Psoas muscle (tissue), 8 donors: Measurements from ENCODE around the gene KHDRBS1. TPM values are rescaled to one million over a fixed set of nuclear protein-coding genes. Genes with fewer than 3 reads are reported as not detected.
"Not testable (repeated sequence)": the region's sequence is repeated elsewhere in the genome, so short reads cannot be mapped to it uniquely, and the experiment has no call there.

Experiments
- ATAC-seq, 4 donors: fragments of 200-7000 bp; cut with Tn5 transposase; one replicate each; pipeline ENCODE4 v1.9.1; 2020; ENCODE audit warnings: moderate library complexity in 3 of 4, mild to moderate bottlenecking in 2 of 4
- DNase-seq, 2 donors: peaks; one replicate each; pipeline ENCODE4 v3.0.0-alpha.2; 2020
- H3K27ac ChIP-seq: fragments of 200-600 bp; one replicate; pipeline ENCODE4 v1.8.0; 2022
- H3K27me3 ChIP-seq, 3 donors: fragments of 200-600 bp in 1 of 3; one replicate each; pipeline versions ENCODE4 v1.6.1 to v1.8.0; 2013 to 2022; ENCODE audit warnings: low read length in 2 of 3, mild to moderate bottlenecking in 2 of 3, moderate library complexity in 1 of 3; ENCODE audit not compliant: insufficient read depth in 3 of 3
- H3K36me3 ChIP-seq, 2 donors: fragments of 200-600 bp in 1 of 2; one replicate each; pipeline versions ENCODE4 v1.6.1 to v1.8.0; 2013 to 2022; ENCODE audit warnings: low read depth in 1 of 2, mild to moderate bottlenecking in 1 of 2, moderate library complexity in 1 of 2; ENCODE audit not compliant: insufficient read depth in 1 of 2
- H3K4me1 ChIP-seq: fragments of 200-600 bp; one replicate; pipeline ENCODE4 v1.8.0; 2022
- H3K4me3 ChIP-seq: fragments of 200-600 bp; one replicate; pipeline ENCODE4 v1.8.0; 2022; ENCODE audit warnings: mild to moderate bottlenecking
- H3K9me3 ChIP-seq: fragments of 200-600 bp; one replicate; pipeline ENCODE4 v1.8.0; 2022
- WGBS, 3 donors: extraction: QIAGEN DNeasy Blood & Tissue Kit; methylation state at CpG; one replicate each; pipeline versions ENCODE4 v1.1.6 to v1.1.7; 2013; 5-methylcytosine and 5-hydroxymethylcytosine counted together
- intact Hi-C, 2 donors: fragments of 100-400 bp; cut with DNase I; formaldehyde crosslinking; loops; one replicate each; pipeline versions ENCODE4 v1.11.0 to v1.14.2; 2022
- polyA plus RNA-seq, 3 donors: library from polyadenylated mRNA; stranded (reverse); fragments of 200-250 nt; gene quantifications; one replicate each; pipeline ENCODE4 v1.2.3, GENCODE V29; 2013
- total RNA-seq, 4 donors: library from RNA; stranded (reverse); fragmentation: NEBNext Ultra II Directional in 2 of 4; extraction: Animal tissue kit (Norgen Biotek cat#: 25700) in 2 of 4; gene quantifications; one replicate each; pipeline versions ENCODE4 v1.2.1 to v1.2.4, GENCODE V29; 2021 to 2023
- TF ChIP-seq, protein P1 (sequence below): fragments of 200-600 bp; IDR thresholded peaks from one replicate; pipeline ENCODE4 v1.8.0; 2022; ENCODE audit warnings: antibody characterized with exemption
- donor health status: healthy with polysubstance abuse.
- donor health status: DM: no; HTN: no; CAD: no; lungs with moderate emphysema.
- donor health status: Bipolar disorder and iron deficiency.
- donor health status: healthy.
- donor health status: DM: yes; HTN: yes; CAD: no.
- donor health status: DM: no; HTN: no; CAD: no.
- donor health status: DM: no; HTN: no; CAD: no.
- donor health status: DM: yes; HTN: yes; CAD: no.

The KHDRBS1 gene
- total and polyA plus RNA-seq, 7 donors: 30.6 to 64.5 (median 46.5) TPM

DNA sequence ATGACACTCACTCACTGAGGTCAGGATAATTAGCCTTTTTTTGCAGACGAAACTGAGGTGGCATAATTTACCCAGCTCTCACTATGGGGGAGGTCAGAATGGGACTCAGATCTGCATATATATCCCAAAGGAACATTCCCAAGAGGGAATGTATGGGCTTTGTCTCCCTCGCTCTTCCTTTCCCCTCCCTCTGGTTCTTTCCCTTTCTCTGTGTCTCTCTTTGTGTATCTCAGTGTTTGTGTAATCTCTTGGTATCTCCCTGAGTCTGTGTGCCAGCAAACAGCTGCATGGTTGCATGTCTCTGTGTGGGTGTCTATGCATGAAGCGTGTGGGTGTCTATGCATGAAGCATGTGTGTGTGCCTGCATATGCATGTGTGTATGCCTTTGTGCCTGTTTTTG is 63.8 kb downstream of the KHDRBS1 start:
- H3K27me3 ChIP-seq: no peaks in the 10 kb centered on the region
- DNase-seq: no peak
- no peak overlapping the region for H3K27ac ChIP-seq
- H3K36me3 ChIP-seq: peaks cover 0 to 77% of the 10 kb centered on the region in 2 donors
- WGBS, 3 donors: 82 to 91% (median 87%) methylated on average over 3 of the region's 3 CpGs
- no peak overlapping the region for H3K4me3 ChIP-seq
- TF ChIP-seq, protein P1, sequence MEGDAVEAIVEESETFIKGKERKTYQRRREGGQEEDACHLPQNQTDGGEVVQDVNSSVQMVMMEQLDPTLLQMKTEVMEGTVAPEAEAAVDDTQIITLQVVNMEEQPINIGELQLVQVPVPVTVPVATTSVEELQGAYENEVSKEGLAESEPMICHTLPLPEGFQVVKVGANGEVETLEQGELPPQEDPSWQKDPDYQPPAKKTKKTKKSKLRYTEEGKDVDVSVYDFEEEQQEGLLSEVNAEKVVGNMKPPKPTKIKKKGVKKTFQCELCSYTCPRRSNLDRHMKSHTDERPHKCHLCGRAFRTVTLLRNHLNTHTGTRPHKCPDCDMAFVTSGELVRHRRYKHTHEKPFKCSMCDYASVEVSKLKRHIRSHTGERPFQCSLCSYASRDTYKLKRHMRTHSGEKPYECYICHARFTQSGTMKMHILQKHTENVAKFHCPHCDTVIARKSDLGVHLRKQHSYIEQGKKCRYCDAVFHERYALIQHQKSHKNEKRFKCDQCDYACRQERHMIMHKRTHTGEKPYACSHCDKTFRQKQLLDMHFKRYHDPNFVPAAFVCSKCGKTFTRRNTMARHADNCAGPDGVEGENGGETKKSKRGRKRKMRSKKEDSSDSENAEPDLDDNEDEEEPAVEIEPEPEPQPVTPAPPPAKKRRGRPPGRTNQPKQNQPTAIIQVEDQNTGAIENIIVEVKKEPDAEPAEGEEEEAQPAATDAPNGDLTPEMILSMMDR: no peak
- no peak for ATAC-seq
- intact Hi-C loops: no loop called here
- no peaks in the 10 kb centered on the region for H3K9me3 ChIP-seq
- peaks cover 6% of the 10 kb centered on the region for H3K4me1 ChIP-seq

DNA sequence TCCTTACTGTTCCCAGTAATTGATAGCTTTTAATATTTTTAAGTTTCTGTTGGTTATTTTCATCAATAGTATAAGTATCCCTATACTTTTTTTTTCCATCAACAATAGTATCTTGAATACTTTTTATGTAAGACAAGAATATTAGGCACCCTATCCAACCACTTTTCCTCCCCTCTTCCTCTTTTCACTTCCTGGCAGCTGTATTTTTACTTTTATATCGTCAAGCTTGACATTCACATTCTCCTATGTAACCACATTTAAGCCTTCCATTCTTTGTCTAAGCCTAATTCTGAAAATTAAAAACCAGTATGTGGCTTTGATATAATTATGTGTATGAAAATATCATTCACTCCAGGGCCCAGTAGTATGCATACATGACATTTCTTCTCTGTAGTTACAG is 68.4 kb downstream of the KHDRBS1 start:
- Histone ChIP-seq H3K4me3 (no peak overlapping the region), H3K4me1 (no peaks in the 10 kb centered on the region), H3K27me3 (no peaks in the 10 kb centered on the region), H3K9me3 (no peaks in the 10 kb centered on the region), H3K27ac (no peak overlapping the region), H3K36me3 (peaks cover 0 to 87% of the 10 kb centered on the region in 2 donors)
- TF ChIP-seq, protein P1: no peak
- DNase-seq (no peak), ATAC-seq (no peak)
- intact Hi-C loops: no loop called here
- 57 to 76% (median 72%) methylated on average over 1 of the region's 1 CpG for WGBS, 3 donors

DNA sequence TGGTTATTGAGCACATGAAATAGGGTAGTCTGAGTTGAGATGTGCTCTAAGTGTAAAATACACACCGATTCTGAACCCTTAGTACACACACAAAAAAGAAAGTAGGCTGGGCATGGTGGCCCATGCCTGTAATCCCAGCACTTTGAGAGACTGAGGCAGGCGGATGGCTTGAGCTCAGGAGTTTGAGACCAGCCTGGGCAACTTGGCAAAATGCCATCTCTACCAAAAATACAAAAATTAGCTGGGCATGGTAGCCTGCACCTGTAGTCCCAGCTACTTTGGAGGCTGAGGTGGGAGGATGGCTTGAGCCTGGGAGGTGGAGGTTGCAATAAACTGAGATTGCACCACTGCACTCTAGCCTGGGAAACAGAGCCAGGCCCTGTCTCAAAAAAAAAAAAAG is 72.7 kb downstream of the KHDRBS1 start:
- H3K4me3 ChIP-seq, ATAC-seq, H3K9me3 ChIP-seq, H3K27ac ChIP-seq, intact Hi-C loops, DNase-seq, H3K4me1 ChIP-seq, H3K27me3 ChIP-seq: not testable (repeated sequence)
- WGBS, 3 donors: 95 to 99% (median 96%) methylated on average over 2 of the region's 2 CpGs
- H3K36me3 ChIP-seq: peaks cover 0 to 58% of the 10 kb centered on the region in 2 donors

DNA sequence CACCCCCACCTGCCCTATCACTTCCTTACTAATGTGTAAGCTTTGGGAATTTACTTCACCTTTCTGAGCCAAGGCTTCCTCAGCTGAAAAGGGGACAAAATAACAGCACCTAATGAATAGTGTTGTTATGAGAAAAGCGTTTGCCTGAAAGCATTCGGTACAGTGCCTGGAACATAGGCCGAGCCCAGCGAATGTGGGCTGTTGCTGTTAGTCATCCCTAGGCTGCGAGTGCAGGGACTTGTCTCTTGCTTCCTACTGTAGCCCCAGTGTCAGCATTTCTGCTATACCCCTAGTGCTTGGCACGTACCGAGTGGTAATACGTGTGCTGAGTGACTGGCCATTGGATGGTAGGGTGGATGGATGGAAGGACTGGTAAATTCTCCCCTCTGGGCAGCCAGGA is 77.5 kb downstream of the KHDRBS1 start:
- DNase-seq (no peak), ATAC-seq (no peak)
- Histone ChIP-seq H3K4me1 (no peaks in the 10 kb centered on the region), H3K27me3 (no peaks in the 10 kb centered on the region), H3K9me3 (no peaks in the 10 kb centered on the region), H3K4me3 (no peak overlapping the region), H3K36me3 (peaks cover 0 to 68% of the 10 kb centered on the region in 2 donors), H3K27ac (no peak overlapping the region)
- TF ChIP-seq, protein P1: no peak
- intact Hi-C loops: no loop called here
- WGBS, 3 donors: 96 to 97% (median 97%) methylated on average over 8 of the region's 8 CpGs

DNA sequence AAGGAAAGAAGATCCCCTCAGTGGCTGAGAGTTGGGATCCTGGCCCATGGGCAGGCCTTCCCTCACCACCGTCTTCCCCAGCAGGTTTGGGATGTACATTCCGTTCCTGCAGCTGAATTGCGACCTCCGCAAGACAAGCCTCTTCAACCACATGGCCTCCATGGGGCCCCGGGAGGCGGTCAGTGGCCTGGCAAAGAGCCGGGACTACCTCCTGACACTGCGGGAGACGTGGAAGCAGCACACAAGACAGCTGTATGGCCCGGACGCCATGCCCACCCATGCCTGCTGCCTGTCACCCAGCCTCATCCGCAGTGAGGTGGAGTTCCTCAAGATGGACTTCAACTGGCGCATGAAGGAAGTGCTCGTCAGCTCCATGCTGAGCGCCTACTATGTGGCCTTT is 77.9 kb downstream of the KHDRBS1 start:
- Histone ChIP-seq H3K4me3 (no peak overlapping the region), H3K27me3 (no peaks in the 10 kb centered on the region), H3K36me3 (peaks cover 0 to 68% of the 10 kb centered on the region in 2 donors), H3K27ac (no peak overlapping the region), H3K9me3 (no peaks in the 10 kb centered on the region), H3K4me1 (no peaks in the 10 kb centered on the region)
- 86 to 91% (median 87%) methylated on average over 15 of the region's 15 CpGs for WGBS, 3 donors
- intact Hi-C loops: no loop called here
- no peak for DNase-seq
- TF ChIP-seq, protein P1: no peak
- no peak for ATAC-seq

Other genes starting within 250 kb of the KHDRBS1 start
- 1 to 10 TPM in 3 of 4 donors, under 1 TPM in 1; 0.61 to 1.8 (median 1.2) TPM for gene ADGRB2, start 249.5 kb upstream of the KHDRBS1 start, total RNA-seq
- gene ADGRB2, start 249.5 kb upstream of the KHDRBS1 start, polyA plus RNA-seq: under 1 TPM; 0.44 to 0.73 (median 0.65) TPM
- under 1 TPM in 2 of 4 donors, not detected in 2; 0.15 to 0.32 TPM for gene SPOCD1, start 197.8 kb upstream of the KHDRBS1 start, total RNA-seq
- gene SPOCD1, start 197.8 kb upstream of the KHDRBS1 start, polyA plus RNA-seq: 1 to 10 TPM in 1 of 3 donors, under 1 TPM in 2; 0.05 to 2.5 (median 0.08) TPM
- gene PTP4A2, start 75.5 kb upstream of the KHDRBS1 start, total RNA-seq: 100 to 1,000 TPM; 290 to 532 (median 433) TPM
- 100 to 1,000 TPM; 246 to 729 (median 300) TPM for gene PTP4A2, start 75.5 kb upstream of the KHDRBS1 start, polyA plus RNA-seq
- 10 to 100 TPM in 2 of 4 donors, 1 to 10 TPM in 2; 7.2 to 11.5 (median 9.6) TPM for gene TMEM39B, start 59.1 kb downstream of the KHDRBS1 start, total RNA-seq
- gene TMEM39B, start 59.1 kb downstream of the KHDRBS1 start, polyA plus RNA-seq: 1 to 10 TPM; 4.7 to 6.3 (median 5.6) TPM
- gene KPNA6, start 94.2 kb downstream of the KHDRBS1 start, total RNA-seq: 10 to 100 TPM; 67.4 to 98.3 (median 91.9) TPM
- 10 to 100 TPM; 13.4 to 51.1 (median 19.3) TPM for gene KPNA6, start 94.2 kb downstream of the KHDRBS1 start, polyA plus RNA-seq
- 10 to 100 TPM; 12.9 to 21.5 (median 19.7) TPM for gene TXLNA, start 165.8 kb downstream of the KHDRBS1 start, total RNA-seq
- 10 to 100 TPM in 2 of 3 donors, 1 to 10 TPM in 1; 8.0 to 15.7 (median 12.6) TPM for gene TXLNA, start 165.8 kb downstream of the KHDRBS1 start, polyA plus RNA-seq
- gene CCDC28B, start 186.7 kb downstream of the KHDRBS1 start, total RNA-seq: 10 to 100 TPM; 38.7 to 69.2 (median 51.3) TPM
- gene CCDC28B, start 186.7 kb downstream of the KHDRBS1 start, polyA plus RNA-seq: 10 to 100 TPM; 22.2 to 63.6 (median 44.3) TPM
- 1 to 10 TPM in 1 of 4 donors, under 1 TPM in 3; 0.24 to 1.1 (median 0.59) TPM for gene IQCC, start 191.8 kb downstream of the KHDRBS1 start, total RNA-seq
- 1 to 10 TPM in 1 of 3 donors, under 1 TPM in 2; 0.46 to 1.2 (median 0.69) TPM for gene IQCC, start 191.8 kb downstream of the KHDRBS1 start, polyA plus RNA-seq
- not detected for gene DCDC2B, start 195.2 kb downstream of the KHDRBS1 start, total RNA-seq
- gene DCDC2B, start 195.2 kb downstream of the KHDRBS1 start, polyA plus RNA-seq: under 1 TPM in 1 of 3 donors, not detected in 2; 0.04 TPM
- gene TMEM234, start 208.5 kb downstream of the KHDRBS1 start, total RNA-seq: 1 to 10 TPM; 2.6 to 7.7 (median 4.5) TPM
- gene TMEM234, start 208.5 kb downstream of the KHDRBS1 start, polyA plus RNA-seq: 1 to 10 TPM; 4.6 to 9.8 (median 7.1) TPM
- 100 to 1,000 TPM; 174 to 238 (median 189) TPM for gene EIF3I, start 208.5 kb downstream of the KHDRBS1 start, total RNA-seq
- gene EIF3I, start 208.5 kb downstream of the KHDRBS1 start, polyA plus RNA-seq: 100 to 1,000 TPM; 260 to 506 (median 336) TPM
- gene FAM167B, start 233.4 kb downstream of the KHDRBS1 start, total RNA-seq: 1 to 10 TPM; 2.0 to 6.2 (median 3.3) TPM
- 1 to 10 TPM; 3.1 to 5.2 (median 3.7) TPM for gene FAM167B, start 233.4 kb downstream of the KHDRBS1 start, polyA plus RNA-seq
- gene LCK, start 237.4 kb downstream of the KHDRBS1 start, total RNA-seq: under 1 TPM; 0.77 to 0.89 (median 0.82) TPM
- under 1 TPM; 0.10 to 0.27 (median 0.26) TPM for gene LCK, start 237.4 kb downstream of the KHDRBS1 start, polyA plus RNA-seq